Measurements from ENCODE around the gene RCC1.

- TF ChIP-seq REST (IDR thresholded peaks at IDR 0.05; ENCODE audit: low read depth, low read length) (no peak), EP300 (IDR thresholded peaks at IDR 0.05; ENCODE audit: borderline replicate concordance in 1 of 2, low read depth in 1 of 2, low read length in 1 of 2) (no peak), YY1 (IDR thresholded peaks at IDR 0.05; ENCODE audit: low read depth) (no peak), USF2 (IDR thresholded peaks at IDR 0.05; ENCODE audit: borderline replicate concordance, low read depth, low read length) (no peak), POLR2AphosphoS5 (IDR thresholded peaks at IDR 0.05; ENCODE audit: low read depth, low read length) (no peak), CTCF (IDR thresholded peaks at IDR 0.05) (no peak), USF1 (IDR thresholded peaks at IDR 0.05; ENCODE audit: borderline replicate concordance, low read depth) (no peak), FOXJ3 (CRISPR knock-in tag; IDR thresholded peaks at IDR 0.05) (no peak), RCOR1 (IDR thresholded peaks at IDR 0.05; ENCODE audit: low read length) (no peak), NRF1 (IDR thresholded peaks at IDR 0.05; ENCODE audit: low read depth, low read length) (no peak)
These were observed 59.2 kb downstream of the RCC1 start for GRCh38 chr1:28565040-28565439.

Data from SK-N-SH (cell line).